Cerebellar cortex (tissue), 1 donor: ENCODE data around the gene SLC12A8.

Experiments
- DNase-seq: peaks from one replicate; pipeline ENCODE4 v3.0.0-alpha.2; 2015; ENCODE audit warnings: low spot score

Gene SLC12A8

GRCh38 chr3:125137358-125138033 lies 75.1 kb downstream of the SLC12A8 start:
- no peak for DNase-seq

- no peak for DNase-seq
Observed at GRCh38 chr3:125136966-125137357, 75.6 kb downstream of the SLC12A8 start.

GRCh38 chr3:125136515-125136914 lies 76.0 kb downstream of the SLC12A8 start:
- no peak for DNase-seq

GRCh38 chr3:125134952-125135351 lies 77.6 kb downstream of the SLC12A8 start:
- no peak for DNase-seq

- no peak for DNase-seq
Observed at GRCh38 chr3:125132815-125133214, 79.7 kb downstream of the SLC12A8 start.

- DNase-seq = no peak
Observed at GRCh38 chr3:125129512-125129997, 83.0 kb downstream of the SLC12A8 start.

GRCh38 chr3:125128861-125129501 lies 83.6 kb downstream of the SLC12A8 start:
- DNase-seq = no peak

GRCh38 chr3:125126323-125126722 lies 86.2 kb downstream of the SLC12A8 start:
- no peak for DNase-seq

GRCh38 chr3:125125821-125126245 lies 86.7 kb downstream of the SLC12A8 start:
- DNase-seq = no peak

- no peak for DNase-seq
Observed at GRCh38 chr3:125123451-125124305, 88.9 kb downstream of the SLC12A8 start.

GRCh38 chr3:125121246-125122010 lies 91.1 kb downstream of the SLC12A8 start:
- DNase-seq = no peak

GRCh38 chr3:125120379-125121122 lies 92.0 kb downstream of the SLC12A8 start:
- DNase-seq = peak; percentile 12

GRCh38 chr3:125119752-125120378 lies 92.7 kb downstream of the SLC12A8 start:
- DNase-seq = no peak

- no peak for DNase-seq
Observed at GRCh38 chr3:125118600-125118999, 93.9 kb downstream of the SLC12A8 start.

GRCh38 chr3:125117631-125118191 lies 94.8 kb downstream of the SLC12A8 start:
- no peak for DNase-seq

- DNase-seq = no peak
Observed at GRCh38 chr3:125116311-125117080, 96.1 kb downstream of the SLC12A8 start.

- no peak for DNase-seq
Observed at GRCh38 chr3:125115640-125116039, 96.9 kb downstream of the SLC12A8 start.

- DNase-seq = no peak
Observed at GRCh38 chr3:125112981-125113380, 99.6 kb downstream of the SLC12A8 start.

GRCh38 chr3:125110876-125111480 lies 101.6 kb downstream of the SLC12A8 start:
- no peak for DNase-seq
